ENCODE measurements around the gene MTCH2. TPM values are rescaled to one million over a fixed set of nuclear protein-coding genes. Genes with fewer than 3 reads are reported as not detected.

The MTCH2 gene
- total RNA-seq, 4 donors from 2014 or later = 43.3 to 66.4 (median 44.7) TPM

DNA sequence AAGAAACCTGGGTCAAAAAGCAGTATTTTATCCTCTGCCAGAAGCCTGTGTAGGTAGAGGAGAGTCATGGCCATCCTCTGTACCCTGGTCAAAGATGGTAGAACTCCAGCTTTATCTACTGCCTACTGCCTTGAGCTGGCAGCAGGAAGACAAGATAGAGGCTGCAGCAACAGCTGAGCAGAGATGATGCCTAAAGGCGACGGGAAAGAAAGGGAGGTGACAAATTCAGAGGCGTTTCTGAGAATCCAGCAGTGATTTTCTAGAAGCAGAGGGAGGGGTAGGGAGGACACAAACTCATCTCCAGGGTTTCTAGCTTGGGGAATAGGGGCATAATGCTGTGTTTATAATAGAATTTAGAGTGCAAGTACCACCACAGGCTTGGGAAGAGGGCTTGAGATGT is 32.7 kb downstream of the MTCH2 start:
- TF ChIP-seq, protein P1, sequence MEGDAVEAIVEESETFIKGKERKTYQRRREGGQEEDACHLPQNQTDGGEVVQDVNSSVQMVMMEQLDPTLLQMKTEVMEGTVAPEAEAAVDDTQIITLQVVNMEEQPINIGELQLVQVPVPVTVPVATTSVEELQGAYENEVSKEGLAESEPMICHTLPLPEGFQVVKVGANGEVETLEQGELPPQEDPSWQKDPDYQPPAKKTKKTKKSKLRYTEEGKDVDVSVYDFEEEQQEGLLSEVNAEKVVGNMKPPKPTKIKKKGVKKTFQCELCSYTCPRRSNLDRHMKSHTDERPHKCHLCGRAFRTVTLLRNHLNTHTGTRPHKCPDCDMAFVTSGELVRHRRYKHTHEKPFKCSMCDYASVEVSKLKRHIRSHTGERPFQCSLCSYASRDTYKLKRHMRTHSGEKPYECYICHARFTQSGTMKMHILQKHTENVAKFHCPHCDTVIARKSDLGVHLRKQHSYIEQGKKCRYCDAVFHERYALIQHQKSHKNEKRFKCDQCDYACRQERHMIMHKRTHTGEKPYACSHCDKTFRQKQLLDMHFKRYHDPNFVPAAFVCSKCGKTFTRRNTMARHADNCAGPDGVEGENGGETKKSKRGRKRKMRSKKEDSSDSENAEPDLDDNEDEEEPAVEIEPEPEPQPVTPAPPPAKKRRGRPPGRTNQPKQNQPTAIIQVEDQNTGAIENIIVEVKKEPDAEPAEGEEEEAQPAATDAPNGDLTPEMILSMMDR (IDR thresholded peaks at IDR 0.05; ENCODE audit: low read depth) = no peak

DNA sequence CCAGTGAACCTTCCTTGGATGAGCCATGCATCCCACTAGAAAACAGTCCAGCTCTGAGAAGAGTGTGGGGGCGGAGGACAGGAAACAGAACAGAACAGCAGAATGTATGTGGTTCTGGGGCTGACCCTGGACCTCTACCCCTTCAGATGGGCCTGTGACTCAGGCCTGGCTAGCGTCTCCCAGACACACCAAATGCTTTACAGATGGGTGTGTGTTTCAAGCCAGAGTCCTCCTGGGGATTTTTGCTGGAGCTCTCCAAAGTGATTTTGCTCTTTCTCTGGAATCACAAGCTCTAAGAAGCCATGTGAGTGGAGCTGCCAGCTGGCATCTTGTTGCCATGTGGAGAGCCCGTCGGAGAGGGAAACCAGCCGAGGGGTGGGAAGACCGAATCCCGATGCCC is 35.0 kb downstream of the MTCH2 start:
- TF ChIP-seq, protein P1 (IDR thresholded peaks at IDR 0.05; ENCODE audit: low read depth) = no peak

DNA sequence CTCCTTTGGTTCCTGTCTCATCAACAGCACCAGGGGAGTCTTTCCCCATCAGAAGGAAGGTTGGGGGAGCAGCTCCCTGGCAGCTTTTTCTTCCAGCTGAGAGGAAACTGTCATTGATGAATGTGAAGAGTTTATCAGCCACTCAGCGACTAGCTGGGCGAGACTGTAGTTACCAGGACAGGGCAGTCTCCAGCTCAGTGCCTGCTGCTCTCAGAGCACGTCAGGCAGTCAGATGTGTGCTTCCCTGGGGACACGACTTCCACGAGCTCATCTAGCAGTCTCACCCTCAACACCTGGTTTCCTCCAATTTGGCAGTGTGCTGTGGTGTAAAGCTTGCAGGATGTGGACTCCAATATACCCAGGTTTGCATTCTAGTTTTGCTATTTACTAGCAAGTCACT is 35.6 kb downstream of the MTCH2 start:
- TF ChIP-seq, protein P1 (IDR thresholded peaks at IDR 0.05; ENCODE audit: low read depth) = no peak

DNA sequence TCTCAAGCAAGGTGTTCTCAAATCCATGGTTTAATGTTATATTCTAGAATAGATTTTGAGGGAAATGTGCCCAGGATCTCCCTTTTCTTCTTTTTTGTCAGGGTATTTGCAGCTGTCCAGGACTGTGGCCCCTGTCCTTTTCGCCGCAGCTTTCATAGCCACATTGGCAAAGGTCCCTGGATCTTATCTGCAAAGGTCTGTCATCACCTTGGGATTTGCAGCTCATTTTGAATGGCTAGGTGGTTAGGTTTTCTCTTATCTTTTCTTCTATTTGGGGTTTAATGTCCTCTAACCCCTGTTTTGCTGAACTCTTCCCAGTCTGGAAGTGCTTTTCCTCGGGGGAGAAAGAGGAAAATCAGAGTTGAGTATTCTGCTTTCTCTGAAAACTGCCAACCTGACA is 36.4 kb downstream of the MTCH2 start:
- TF ChIP-seq, protein P1 (IDR thresholded peaks at IDR 0.05; ENCODE audit: low read depth) = no peak

DNA sequence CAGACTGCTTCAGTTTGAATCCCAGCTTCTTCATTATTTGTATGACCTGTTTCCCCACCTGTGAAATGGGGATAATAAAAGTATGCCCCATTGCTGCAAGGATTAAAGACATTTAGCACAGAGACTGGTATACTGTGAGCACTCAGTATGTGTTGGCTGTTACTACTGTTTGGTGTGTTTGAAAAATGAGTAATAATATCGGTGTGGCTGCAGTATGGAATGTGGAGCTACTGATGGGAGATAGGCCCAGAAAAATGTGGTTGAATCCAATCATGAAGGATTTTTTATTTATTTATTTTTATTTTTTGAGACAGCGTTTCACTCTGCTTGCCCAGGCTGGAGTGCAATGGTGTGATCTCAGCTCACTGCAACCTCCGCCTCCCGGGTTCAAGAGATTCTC is 39.1 kb downstream of the MTCH2 start:
- TF ChIP-seq, protein P1 (IDR thresholded peaks at IDR 0.05; ENCODE audit: low read depth) = no peak

DNA sequence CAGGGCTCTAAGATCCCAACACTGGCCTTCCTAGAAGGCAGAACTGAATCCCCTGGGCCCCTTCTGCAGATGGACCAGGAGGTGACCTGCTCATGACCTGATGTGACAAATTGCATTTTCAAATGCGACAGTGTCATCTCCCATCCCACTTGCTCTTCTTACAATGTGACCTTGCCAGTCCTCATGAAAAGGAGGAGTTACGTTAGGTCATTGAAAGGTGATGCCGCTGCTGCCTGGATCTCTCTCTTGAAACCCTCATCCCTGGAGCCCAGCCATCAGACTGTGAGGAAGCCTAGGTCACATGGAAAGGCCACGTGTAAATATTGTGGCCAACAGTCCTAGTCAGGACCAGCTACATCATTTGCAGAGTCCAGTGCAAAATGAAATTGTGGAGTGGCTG is 42.5 kb downstream of the MTCH2 start:
- TF ChIP-seq, protein P1 (IDR thresholded peaks at IDR 0.05; ENCODE audit: low read depth) = no peak

DNA sequence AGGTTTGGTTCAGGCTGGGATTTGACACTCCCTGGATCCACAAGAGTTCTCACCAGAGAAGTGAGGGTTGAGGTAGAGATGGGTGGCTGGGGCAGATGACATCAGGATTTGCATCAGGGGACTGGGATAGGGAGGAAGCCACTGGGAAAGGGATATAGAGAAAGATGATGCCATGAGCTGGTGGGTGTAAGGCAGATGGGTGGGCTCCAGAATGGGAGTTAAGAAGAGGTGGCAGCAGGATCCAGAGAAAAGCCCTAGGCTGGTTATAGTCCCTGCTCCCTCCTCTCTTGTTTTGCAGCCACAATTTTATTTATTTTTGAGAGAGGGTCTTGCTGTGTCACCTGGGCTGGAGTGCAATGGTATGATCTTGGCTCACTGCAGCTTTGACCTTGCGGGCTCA is 46.4 kb downstream of the MTCH2 start:
- TF ChIP-seq, protein P1 (IDR thresholded peaks at IDR 0.05; ENCODE audit: low read depth) = no peak

All from subcutaneous adipose tissue (tissue), 4 donors.